Fibroblast of skin of right biceps (primary cell): ENCODE measurements around the gene E4F1.

ENCODE experiments used
- DNase-seq: peaks from one replicate; pipeline ENCODE4 v3.0.0-alpha.2; 2013

Gene E4F1

DNA sequence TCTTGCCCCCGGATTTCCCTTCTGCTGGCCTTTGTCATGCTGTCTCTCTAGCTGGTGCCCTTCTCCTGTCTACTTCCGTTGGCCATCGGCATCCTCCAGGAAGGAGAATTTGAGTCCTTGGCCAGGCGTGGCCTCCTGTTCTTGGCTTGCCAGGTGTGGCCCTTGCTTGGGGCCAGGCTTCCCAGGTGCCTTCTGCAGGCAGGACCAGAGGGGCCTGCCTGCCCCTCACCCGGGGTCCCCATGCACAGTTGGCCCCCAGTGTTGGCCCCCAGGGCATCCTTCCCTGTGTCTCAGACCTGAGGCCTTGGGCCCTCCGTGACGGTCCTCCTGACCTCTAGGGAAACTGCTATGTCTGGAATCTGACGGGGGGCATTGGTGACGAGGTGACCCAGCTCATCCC, 15.5 kb upstream of the E4F1 start:
- DNase-seq: no peak

DNA sequence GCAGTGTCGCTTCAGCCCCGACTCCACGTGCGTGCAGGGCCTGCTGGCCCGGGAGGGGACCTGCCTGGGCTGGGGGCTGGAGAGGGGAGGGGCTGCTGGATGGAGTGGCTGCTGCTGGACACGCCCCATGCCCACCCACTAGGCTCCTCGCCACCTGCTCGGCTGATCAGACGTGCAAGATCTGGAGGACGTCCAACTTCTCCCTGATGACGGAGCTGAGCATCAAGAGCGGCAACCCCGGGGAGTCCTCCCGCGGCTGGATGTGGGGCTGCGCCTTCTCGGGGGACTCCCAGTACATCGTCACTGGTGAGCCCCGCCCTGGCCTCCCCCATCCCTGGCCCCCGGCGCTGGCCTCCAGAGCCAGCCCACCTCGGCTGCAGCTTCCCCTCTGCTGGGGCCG, 15.1 kb upstream of the E4F1 start:
- no peak for DNase-seq

- DNase-seq: no peak
Observed at GRCh38 chr16:2208772-2209171, 14.6 kb upstream of the E4F1 start.

GRCh38 chr16:2209258-2210008, 14.0 kb upstream of the E4F1 start:
- no peak for DNase-seq

DNA sequence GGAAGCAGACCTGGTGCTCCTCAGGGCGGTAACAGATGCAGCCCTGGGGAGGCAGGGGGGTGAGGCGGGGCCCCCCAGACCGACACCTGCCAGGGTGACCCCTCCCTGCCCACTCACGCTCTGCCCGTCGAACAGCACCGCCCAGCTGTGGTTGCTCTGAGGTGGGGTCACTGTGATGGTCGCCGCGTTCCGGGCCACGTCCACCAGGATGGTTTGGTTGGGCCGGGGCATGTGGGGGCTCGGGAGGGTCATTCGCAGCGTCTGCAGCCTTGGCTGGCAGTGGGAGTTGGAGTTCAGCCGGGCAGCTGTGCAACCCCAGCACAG, 13.4 kb upstream of the E4F1 start:
- DNase-seq: no peak

DNA sequence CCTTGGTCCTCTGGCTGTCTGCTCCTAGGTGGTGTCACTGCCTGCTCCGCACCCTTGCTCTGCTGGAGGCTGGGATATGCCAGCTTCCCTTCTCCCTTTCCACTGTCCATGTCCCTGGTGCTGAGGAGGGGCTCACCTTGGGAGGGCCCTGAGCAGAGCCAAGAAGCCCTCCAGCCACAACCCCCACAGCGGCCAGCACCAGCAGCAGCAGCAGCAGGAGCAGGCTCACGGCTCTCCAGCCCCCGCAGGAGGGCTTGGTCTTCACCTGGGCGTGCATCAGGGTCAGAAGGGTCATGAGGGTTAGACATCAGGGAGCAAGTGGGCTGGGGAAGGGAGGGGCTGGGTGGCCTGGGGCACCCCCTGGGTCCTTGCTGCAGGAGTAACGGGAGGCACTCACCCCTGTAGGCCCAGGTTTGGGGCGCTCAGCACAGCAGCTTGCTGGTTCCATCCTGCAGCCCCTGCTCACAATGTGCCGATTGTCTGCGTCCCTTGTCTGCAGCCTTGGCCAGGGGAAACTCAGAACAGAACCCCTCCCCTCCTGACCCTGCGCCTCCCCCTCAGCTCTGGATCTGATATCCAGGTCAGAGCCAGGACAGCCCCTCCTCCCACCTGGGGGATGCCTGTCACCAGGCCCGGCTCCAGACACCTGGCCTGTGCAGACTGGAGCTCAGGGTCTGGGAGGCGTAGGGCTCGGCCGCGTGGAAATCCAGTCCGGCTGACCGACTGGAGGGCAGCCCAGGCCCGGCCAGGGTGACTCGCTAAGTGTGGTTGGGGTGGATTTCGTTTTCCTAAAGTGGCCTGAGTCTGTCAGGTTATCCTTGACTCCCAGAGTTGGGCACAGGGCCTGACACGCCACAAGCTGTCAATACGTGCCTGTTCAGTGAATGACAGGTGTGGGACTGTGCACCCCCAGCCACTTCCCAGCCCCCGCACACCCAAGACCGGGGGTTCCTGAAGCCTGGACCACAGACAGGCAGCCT, 12.7 kb upstream of the E4F1 start, which contains the start of gene BRICD5:
TSS of gene BRICD5 (minus strand) at position 478 of the 980 bp plus-strand sequence. CDS start at position 448, 30 bp downstream.
- no peak for DNase-seq

DNA sequence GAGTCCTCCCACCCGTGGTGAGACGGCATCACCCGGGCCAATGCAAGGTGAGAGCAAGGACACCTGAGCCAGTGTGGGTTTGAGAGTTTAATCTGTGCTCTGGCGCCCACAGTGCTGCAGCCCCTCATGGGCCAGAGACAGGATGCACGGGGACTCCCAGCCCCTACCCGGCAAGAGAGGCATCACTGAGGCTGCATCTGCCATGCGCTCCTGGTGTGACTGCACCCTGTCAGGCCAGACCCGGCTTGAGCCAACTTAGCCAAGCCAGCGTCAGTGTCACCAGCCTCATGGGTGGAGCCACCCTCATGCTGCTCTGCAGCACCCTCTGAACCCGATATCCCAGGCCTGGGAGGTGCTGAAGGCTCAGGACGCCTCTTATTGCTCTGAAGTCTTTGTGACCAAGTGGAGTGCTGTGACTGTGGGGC, 11.5 kb upstream of the E4F1 start:
- no peak for DNase-seq

DNA sequence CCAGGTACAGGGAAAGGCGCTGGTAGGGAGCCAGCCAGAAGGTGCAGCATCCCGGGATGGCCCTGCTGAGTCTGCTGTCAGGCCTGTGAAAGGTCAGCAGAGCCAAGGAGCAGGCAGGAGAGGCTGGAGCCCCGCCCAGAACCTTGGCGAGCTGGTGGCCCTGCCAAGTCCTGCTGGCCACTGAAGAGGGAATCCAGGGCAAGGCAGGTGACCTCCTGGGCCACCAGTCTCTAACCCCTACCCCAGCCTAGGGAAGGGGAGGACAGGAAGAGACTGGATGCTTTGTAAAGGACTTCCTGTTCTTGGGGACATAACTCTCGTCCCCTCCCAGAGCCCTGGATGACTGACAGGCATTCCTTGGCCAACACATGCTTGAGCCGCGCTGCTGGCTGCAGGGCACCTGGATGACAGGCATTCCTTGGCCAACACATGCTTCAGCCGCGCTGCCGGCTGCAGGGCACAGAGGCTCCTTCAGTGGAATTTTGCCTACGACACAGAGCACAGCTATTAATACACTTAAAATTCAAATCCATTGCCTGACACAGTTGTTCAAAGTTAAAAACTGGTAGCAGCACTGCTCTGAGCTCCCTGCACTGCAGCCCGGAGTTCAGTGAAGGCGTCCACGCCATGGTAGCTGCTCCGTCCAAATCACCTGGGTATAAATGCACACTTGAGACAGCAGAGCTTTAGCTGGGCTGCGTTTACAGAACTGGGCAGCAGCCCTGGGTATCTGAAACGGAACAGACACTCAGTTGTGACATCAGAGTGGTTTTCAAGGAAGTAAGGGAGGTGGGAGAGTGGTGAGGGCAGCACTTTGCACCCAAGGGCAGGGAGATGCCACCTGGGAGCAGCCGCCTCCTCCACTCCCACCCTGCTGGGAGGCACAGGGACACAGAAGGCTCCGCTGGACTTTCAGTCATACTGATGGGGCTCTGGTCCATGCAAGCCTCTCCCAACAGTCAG, 10.7 kb upstream of the E4F1 start:
- DNase-seq: no peak

DNA sequence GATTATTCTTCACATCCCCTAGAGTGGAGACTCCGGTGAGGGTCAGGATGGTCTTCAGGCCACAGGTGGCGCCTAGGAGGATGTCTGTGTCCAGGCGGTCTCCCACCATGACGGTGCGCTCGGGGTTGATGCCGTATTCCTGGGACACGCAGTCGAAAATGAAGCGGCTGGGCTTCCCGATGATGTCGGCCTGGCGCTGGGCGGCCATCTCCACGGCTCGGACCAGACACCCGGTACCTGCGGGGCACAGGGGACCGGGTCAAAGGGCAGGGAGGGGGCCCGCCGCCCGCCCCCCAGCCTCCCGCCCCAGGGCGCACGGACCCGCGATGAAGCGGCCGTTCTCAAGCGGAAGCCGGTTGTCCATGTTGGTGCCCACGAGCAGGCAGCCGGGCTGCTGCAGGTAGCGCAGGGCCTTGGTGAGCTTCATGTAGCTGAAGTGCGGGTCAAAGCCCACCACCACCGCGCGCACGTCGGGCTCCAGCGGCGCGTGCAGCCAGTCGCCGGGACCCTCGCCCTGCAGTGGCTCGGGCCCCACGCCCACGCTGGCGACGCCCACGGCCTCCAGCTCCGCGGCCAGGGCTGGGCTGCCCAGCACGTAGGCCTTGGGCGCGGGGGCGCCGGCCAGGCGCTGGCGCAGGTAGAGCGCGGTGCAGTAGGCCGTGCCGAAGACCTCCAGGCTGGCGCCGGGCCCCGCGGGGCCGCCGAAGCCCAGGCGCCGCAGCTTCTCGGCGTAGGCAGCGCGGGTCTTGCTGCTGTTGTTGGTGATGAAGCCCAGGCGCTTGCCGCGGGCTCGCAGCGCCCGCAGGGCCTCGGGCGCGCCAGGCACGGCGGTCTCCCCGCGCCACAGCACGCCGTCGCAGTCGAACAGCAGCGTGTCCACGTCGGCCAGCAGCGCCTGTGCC, 9.3 kb upstream of the E4F1 start:
- DNase-seq: no peak

DNA sequence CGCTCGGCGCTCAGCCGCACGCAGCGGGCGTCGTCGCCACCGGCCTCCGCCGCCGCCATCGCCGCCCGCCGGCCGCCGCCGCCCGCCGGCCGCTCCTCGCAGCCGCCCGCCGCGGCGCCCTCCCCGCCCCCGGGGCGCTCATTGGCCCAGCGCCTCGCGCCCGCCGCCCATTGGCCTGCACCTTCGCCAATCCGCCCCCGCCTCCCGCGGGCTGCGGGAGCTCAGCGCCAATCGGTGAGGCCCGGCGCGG, 8.7 kb upstream of the E4F1 start, which contains the start of gene PGP:
TSS of gene PGP (minus strand) at position 122 of the 250 bp plus-strand sequence. CDS start at position 59, 63 bp downstream.
- no peak for DNase-seq

GRCh38 chr16:2216330-2216729, 7.1 kb upstream of the E4F1 start:
- DNase-seq: no peak

DNA sequence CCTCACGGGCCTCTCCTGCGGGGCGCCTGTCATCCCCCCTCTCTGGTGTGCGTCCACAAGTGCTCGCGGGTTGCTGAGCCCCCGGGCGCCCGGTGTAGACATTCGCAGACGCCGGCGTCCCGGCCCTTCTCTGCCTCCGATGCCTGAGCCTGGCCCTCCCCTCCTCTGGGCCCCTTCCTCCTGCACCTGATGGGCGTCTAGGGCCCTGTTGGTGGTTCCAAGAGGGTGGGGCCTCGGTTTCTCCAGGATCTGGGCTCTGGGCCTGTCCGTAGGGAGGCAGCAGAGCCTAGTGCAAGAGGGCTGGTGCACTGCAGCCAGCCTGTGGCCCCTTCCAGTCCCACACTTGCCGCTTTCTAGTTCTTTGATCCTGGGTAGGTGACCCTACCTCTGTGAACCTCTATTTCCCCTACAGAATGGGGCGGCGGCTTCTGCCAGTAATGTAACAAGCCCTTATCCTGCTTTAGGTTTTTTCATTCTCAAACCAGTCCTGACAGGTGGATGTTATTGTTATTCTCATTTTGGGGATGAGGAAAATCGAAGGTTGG, 623 bp downstream of the E4F1 start:
- DNase-seq: peak; percentile 39

DNA sequence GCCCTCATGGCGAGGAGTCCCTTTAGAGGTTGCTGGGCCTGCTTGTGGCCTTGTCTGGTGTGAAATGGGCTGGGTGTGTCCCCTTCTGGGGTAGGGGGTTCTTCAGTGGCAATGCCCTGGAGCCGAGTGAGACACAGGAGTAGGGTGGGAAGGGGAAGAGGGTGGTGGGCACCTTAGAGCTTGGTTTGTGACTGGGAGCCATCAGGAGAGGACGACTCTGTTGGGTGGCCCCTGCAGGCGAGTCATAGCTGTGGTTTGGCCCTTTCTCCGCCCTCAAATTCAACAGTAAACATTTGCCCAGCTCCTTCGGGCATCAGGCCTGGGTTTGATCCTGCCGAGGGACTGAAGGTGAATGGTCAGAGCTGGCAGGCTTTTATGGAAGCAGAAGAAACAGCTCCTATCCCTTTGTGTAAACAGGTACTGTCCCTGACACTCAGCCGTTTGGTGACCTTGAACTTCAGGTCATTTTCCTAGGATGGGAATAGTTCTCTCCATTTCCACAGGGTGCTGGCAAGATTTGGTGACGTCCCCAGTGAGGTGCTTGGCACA, 2.9 kb downstream of the E4F1 start:
- no peak for DNase-seq

DNA sequence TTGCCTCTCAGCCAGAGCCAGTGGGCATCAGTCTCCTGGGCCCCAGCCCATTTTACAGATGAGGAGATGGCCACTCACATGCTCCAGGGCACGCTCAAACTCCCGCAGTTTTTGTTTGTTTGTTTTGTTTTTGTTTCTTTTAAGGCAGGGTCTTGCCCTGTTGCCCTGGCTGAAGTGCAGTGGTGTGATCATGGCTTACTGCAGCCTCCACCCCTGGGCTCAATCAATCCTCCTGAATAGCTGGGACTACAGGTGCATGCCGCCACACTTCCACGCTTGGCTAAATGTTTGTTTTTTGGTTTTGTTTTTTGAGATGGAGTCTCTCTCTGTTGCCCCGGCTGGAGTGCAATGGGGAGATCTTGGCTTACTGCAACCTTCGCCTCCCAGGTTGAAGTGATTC, 3.5 kb downstream of the E4F1 start:
- DNase-seq: no peak

- no peak for DNase-seq
Observed at GRCh38 chr16:2228161-2228824, 4.9 kb downstream of the E4F1 start.

DNA sequence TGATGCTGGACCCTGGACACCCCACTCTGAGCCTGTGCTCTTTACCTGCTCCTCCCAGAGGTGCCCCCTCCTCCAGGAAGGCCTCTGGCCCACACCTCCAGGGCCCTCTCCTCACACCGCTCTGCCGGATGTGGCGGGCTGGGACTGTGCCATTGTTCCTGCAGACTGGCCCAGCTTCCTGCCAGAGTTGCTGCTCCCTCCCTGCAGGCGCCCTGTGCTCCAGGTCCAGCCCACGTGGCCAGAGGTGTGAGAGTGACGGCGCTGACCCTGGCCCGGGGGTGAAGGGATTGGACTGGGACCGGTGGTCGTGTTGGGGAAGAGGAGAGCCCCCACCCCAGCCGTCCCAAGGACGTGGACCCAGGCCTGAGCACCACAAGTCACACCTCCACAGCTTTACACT, 5.7 kb downstream of the E4F1 start:
- no peak for DNase-seq

DNA sequence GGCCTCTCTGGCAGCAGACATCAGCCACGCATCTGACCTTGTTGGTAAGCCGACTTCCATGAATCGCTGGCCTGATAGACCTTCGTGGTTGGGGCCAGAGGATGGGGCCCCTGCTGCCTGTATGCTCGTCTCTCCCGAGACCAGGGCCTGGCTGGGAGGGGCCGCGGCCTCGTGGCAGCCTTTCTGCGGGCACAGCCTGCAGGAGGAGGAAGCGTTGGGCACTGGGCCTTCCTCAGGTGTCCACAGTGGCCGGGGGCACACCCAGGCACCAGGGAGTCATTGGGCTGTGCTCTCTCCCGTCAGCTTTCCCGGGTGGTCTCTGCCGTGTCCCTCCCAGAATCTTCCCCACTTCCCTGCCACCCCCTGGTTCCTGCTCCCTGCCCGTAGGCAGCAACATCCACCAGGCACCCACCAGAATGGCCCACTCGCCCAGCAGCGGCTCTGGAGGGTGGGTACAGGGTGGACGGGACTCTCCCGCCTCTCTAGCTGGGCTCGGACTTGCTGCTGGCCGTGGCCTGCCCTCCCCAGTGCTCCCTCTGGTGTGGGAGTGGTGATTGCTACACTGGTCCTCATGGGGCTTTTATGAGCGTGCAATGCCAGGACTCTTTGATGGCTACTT, 6.3 kb downstream of the E4F1 start:
- DNase-seq: no peak

DNA sequence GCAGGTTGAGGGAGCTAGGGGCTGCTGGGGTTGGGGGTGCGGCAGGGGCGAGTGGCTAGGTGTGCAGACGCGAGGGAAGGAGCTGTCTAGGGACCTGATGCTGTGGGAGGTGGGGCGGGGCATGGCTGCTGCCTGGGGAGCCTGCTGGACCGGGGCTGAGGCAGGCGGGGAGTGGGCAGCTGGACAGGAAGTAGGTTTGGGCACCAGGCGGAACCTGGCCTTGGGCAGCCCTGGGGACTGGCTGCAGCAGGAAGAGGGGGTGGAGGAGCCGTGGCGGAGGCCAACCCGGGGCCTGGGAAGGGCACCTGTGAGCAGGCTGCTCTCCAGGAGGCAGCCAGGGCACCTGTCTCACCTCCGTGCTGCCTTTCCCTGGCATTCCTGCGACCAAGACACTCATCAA, 7.0 kb downstream of the E4F1 start:
- DNase-seq: no peak

- DNase-seq: no peak
Observed at GRCh38 chr16:2231016-2231931, 7.9 kb downstream of the E4F1 start.
